PC-3 (cell line): ENCODE data around the gene SNAI3. TPM values are rescaled to one million over a fixed set of nuclear protein-coding genes. Genes with fewer than 3 reads are reported as not detected.
A peak's percentile ranks its signal among the peaks of the same experiment; 100 is the strongest.

Experiments used
- ATAC-seq: fragments of 200-7000 bp; cut with Tn5 transposase; 2 replicates; pipeline ENCODE4 v1.9.1; 2020; ENCODE audit warnings: mild to moderate bottlenecking, moderate library complexity
- Bru-seq: library from RNA; stranded (reverse); fragments of 400-500 nt; gene quantifications from one replicate; lab custom pipeline; 2021; lab: Mats Ljungman, UMichigan
- BruChase-seq, 2 experiments: library from RNA; stranded (reverse); fragments of 400-500 nt; gene quantifications; one replicate each; lab custom pipeline; 2021; lab: Mats Ljungman, UMichigan
- BruUV-seq: library from RNA; stranded (reverse); fragments of 400-500 nt; replicated peaks from 2 replicates; lab custom pipeline; 2021; lab: Mats Ljungman, UMichigan
- CTCF ChIA-PET: fragments of 300-600 bp; sonication (Branson Sonifier 250); formaldehyde crosslinking; loops from one replicate; lab custom pipeline; 2022; ENCODE audit warnings: antibody characterized with exemption; lab: Charles Lee
- POLR2A ChIA-PET: fragments of 300-600 bp; sonication (Branson Sonifier 250); formaldehyde crosslinking; loops from one replicate; lab custom pipeline; 2022; ENCODE audit warnings: antibody characterized with exemption; ENCODE audit not compliant: unreplicated experiment; lab: Charles Lee
- DNase-seq: peaks from one replicate; pipeline ENCODE4 v3.0.0-alpha.2; 2015
- H2AFZ ChIP-seq: fragments of 300-600 bp; sonication (generic); 2 replicates; pipeline ENCODE4 v1.6.0; 2016; ENCODE audit warnings: antibody characterized with exemption, low read length
- H3F3A ChIP-seq: fragments of 300-600 bp; sonication (generic); one replicate; pipeline ENCODE4 v1.6.0; 2017; ENCODE audit warnings: antibody characterized with exemption, low read length, control low read depth, mild to moderate bottlenecking; ENCODE audit not compliant: unreplicated experiment
- H3K27ac ChIP-seq: fragments of 300-600 bp; sonication (generic); 2 replicates; pipeline ENCODE4 v1.5.1; 2016; ENCODE audit warnings: mild to moderate bottlenecking, low read length
- H3K27me3 ChIP-seq: fragments of 300-600 bp; sonication (generic); 2 replicates; pipeline ENCODE4 v1.6.1; 2016; ENCODE audit warnings: low read length, mixed read lengths
- H3K36me3 ChIP-seq: fragments of 300-600 bp; sonication (generic); 2 replicates; pipeline ENCODE4 v1.6.1; 2016; ENCODE audit warnings: low read depth, mixed run types, low read length, mixed read lengths
- H3K4me1 ChIP-seq: fragments of 300-600 bp; sonication (generic); 2 replicates; pipeline ENCODE4 v1.5.1; 2016; ENCODE audit warnings: low read length; ENCODE audit not compliant: insufficient read depth
- H3K4me2 ChIP-seq: fragments of 300-600 bp; sonication (generic); 2 replicates; pipeline ENCODE4 v1.6.0; 2016; ENCODE audit warnings: low read length
- H3K4me3 ChIP-seq: fragments of 300-600 bp; sonication (generic); 2 replicates; pipeline ENCODE4 v1.5.1; 2016; ENCODE audit warnings: mild to moderate bottlenecking, low read length, mixed read lengths
- H3K79me2 ChIP-seq: fragments of 300-600 bp; sonication (generic); 2 replicates; pipeline ENCODE4 v1.6.1; 2017; ENCODE audit warnings: low read length, mixed read lengths
- H3K9ac ChIP-seq: fragments of 300-600 bp; sonication (generic); 2 replicates; pipeline ENCODE4 v1.6.0; 2016; ENCODE audit warnings: mild to moderate bottlenecking, low read length
- H3K9me2 ChIP-seq: fragments of 300-600 bp; sonication (generic); replicated peaks from 2 replicates; pipeline ENCODE4 v1.6.1; 2016; ENCODE audit warnings: mixed run types, low read length, mixed read lengths
- H3K9me3 ChIP-seq: fragments of 300-600 bp; sonication (generic); 2 replicates; pipeline ENCODE4 v1.6.1; 2016; ENCODE audit warnings: low read length, mixed read lengths
- H4K20me1 ChIP-seq: fragments of 300-600 bp; sonication (generic); 2 replicates; pipeline ENCODE4 v1.6.1; 2016; ENCODE audit warnings: low read length, mixed read lengths
- CTCF ChIP-seq: fragments of 300-600 bp; sonication (generic); conservative IDR thresholded peaks from 2 replicates; pipeline ENCODE4 v1.5.1; 2017; ENCODE audit warnings: antibody characterized with exemption, low read depth, mild to moderate bottlenecking, low read length
- EZH2 ChIP-seq: fragments of 300-600 bp; sonication (generic); IDR thresholded peaks from one replicate; pipeline ENCODE4 v1.6.1; 2017; ENCODE audit warnings: antibody characterized with exemption, mild to moderate bottlenecking, low read length; ENCODE audit not compliant: unreplicated experiment
- EZH2phosphoT487 ChIP-seq: fragments of 300-600 bp; sonication (generic); IDR thresholded peaks from 2 replicates; pipeline ENCODE4 v1.6.1; 2018; ENCODE audit warnings: mild to moderate bottlenecking, antibody characterized with exemption, low read length, borderline replicate concordance
- intact Hi-C: fragments of 100-400 bp; cut with micrococcal nuclease; formaldehyde crosslinking; loops from 2 replicates; pipeline ENCODE4 v1.9.0; 2023
- long read RNA-seq: library from polyadenylated mRNA; unstranded; transcript quantifications from one replicate; pipeline ENCODE4 v2.0.0, GENCODE V29; 2021; ENCODE audit not compliant: unreplicated experiment
- total RNA-seq: library from RNA; depleted of rRNA; stranded (reverse); fragments of >200 nt; gene quantifications from 2 replicates; pipeline ENCODE4 v1.2.3, GENCODE V29; 2014; rRNA removed

SNAI3 gene
- total RNA-seq (0.22 and 0.46 TPM in 2 replicates), Bru-seq, nascent RNA (percentile 21 among the genes with signal in this experiment), BruChase-seq, experiment 1, labeled RNA remaining after a 6-hour chase (percentile 23 among the genes with signal in this experiment), BruChase-seq, experiment 2, labeled RNA remaining after a 2-hour chase (percentile 20 among the genes with signal in this experiment)
- long read RNA-seq, partial matches to known transcripts, result 1 of 33 reads
- long read RNA-seq, other reads (novel, unspliced or antisense), result 32 of 33 reads

GRCh38 chr16:88686439-88687253 is at the start of gene SNAI3:
SNAI3 (minus strand) TSS chr16:88686507; CDS start chr16:88686406, 101 bp downstream.
- CTCF ChIA-PET, result no interaction called here
- Histone ChIP-seq H3K9ac (no peak within 1 kb of the TSS), H3K27me3 (no peaks in the 10 kb centered on the region)

GRCh38 chr16:88736088-88736487 is 49.8 kb upstream of the SNAI3 start:
- POLR2A ChIA-PET, result no interaction called here

More at GRCh38 chr16:88686439-88687253, at the start of gene SNAI3:
- no peaks in the 10 kb centered on the region for H3K9me3 ChIP-seq
- no peaks in the 10 kb centered on the region for H3K9me2 ChIP-seq
- TF ChIP-seq EZH2, result no peak
- no peaks in the 10 kb centered on the region for H4K20me1 ChIP-seq
- no TSS peak for BruUV-seq
- H3K4me3 ChIP-seq, result peak within 1 kb of the TSS; percentile 72
- POLR2A ChIA-PET, result no interaction called here
- peak within 1 kb of the TSS; percentile 89 for H2AFZ ChIP-seq
- DNase-seq (peak; percentile 76), ATAC-seq (peak; percentile 90)
- no peak within 1 kb of the TSS for H3K27ac ChIP-seq
- no peaks in the 10 kb centered on the region for H3K36me3 ChIP-seq
- H3F3A ChIP-seq, result no peaks in the 10 kb centered on the region
- no peaks in the 10 kb centered on the region for H3K79me2 ChIP-seq
- peak within 1 kb of the TSS; percentile 97 for H3K4me2 ChIP-seq
- 0 out of 2 replicates have a peak, but pooled peaks cover 3% of the 10 kb centered on the region for H3K4me1 ChIP-seq
- intact Hi-C loops, result loop anchor here (1.0 kb wide), 1 partner anchor 23 kb away; the partner anchor contains the start of gene MVD

More at GRCh38 chr16:88736088-88736487, 49.8 kb upstream of the SNAI3 start:
- DNase-seq (no peak), ATAC-seq (no peak)
- TF ChIP-seq EZH2, result no peak
- no peak for TF ChIP-seq CTCF
- TF ChIP-seq EZH2phosphoT487, result no peak
- Histone ChIP-seq H3K9me2 (no peaks in the 10 kb centered on the region), H3K27ac (no peak overlapping the region), H3K79me2 (no peaks in the 10 kb centered on the region), H3K4me1 (no peaks in the 10 kb centered on the region), H3K4me2 (no peak overlapping the region), H3K9ac (no peak overlapping the region), H3K36me3 (peaks cover 4% of the 10 kb centered on the region), H4K20me1 (no peaks in the 10 kb centered on the region), H3K9me3 (no peaks in the 10 kb centered on the region), H2AFZ (no peak overlapping the region), H3F3A (no peaks in the 10 kb centered on the region), H3K27me3 (no peaks in the 10 kb centered on the region), H3K4me3 (no peak overlapping the region)
- no TSS peak for BruUV-seq
- intact Hi-C loops, result loop anchor here (2.0 kb wide), 1 partner anchor 49 kb away; the partner anchor contains the start of gene PIEZO1
- CTCF ChIA-PET, result no interaction called here
